PC-3 (cell line): ENCODE data around the gene ARHGAP4.

Experiments
- CTCF ChIP-seq: fragments of 300-600 bp; sonication (generic); conservative IDR thresholded peaks from 2 replicates; pipeline ENCODE4 v1.5.1; 2017; ENCODE audit warnings: antibody characterized with exemption, low read depth, mild to moderate bottlenecking, low read length
- EZH2phosphoT487 ChIP-seq: fragments of 300-600 bp; sonication (generic); IDR thresholded peaks from 2 replicates; pipeline ENCODE4 v1.6.1; 2018; ENCODE audit warnings: mild to moderate bottlenecking, antibody characterized with exemption, low read length, borderline replicate concordance

- TF ChIP-seq CTCF (no peak), EZH2phosphoT487 (no peak)
These were observed 17.7 kb downstream of the ARHGAP4 start for GRCh38 chrX:153908219-153908860.
